ENCODE measurements around the gene OTOGL. TPM values are rescaled to one million over a fixed set of nuclear protein-coding genes. Genes with fewer than 3 reads are reported as not detected.

Gene OTOGL
- total RNA-seq, 2 donors from 2014 or later, result 0.59 to 0.74 TPM

DNA sequence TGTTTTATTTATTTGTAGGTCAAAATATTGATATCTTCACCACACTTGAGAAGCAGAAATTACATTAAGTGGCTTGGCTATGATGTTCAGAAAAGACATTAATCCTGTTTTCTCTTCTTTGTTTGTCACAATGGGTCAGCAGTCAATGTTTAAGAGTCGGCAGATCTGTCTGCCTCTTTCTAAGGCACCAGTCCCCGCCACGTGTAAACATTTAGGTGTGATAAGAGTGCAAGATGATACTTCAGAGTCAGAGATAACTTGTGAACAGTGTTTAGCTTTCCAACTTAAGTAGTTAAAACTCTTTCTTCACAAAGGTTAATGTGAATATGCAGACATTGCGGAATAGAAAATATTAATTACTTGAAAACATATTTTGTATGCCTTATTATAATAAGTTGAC, 160.9 kb downstream of the OTOGL start:
- Histone ChIP-seq H3K4me1 (replicated peaks) (no peaks in the 10 kb centered on the region), H3K36me3 (no peaks in the 10 kb centered on the region), H3K4me3 (no peak overlapping the region), H3K27me3 (replicated peaks; ENCODE audit: insufficient read depth) (no peaks in the 10 kb centered on the region), H3K27ac (no peak overlapping the region), H3K9me3 (no peaks in the 10 kb centered on the region)
- intact Hi-C loops (cut with DNase I), result loop anchor here (10.0 kb wide), 1 partner anchor 455 kb away; no protein-coding TSS in a partner anchor
- TF ChIP-seq, protein P1, sequence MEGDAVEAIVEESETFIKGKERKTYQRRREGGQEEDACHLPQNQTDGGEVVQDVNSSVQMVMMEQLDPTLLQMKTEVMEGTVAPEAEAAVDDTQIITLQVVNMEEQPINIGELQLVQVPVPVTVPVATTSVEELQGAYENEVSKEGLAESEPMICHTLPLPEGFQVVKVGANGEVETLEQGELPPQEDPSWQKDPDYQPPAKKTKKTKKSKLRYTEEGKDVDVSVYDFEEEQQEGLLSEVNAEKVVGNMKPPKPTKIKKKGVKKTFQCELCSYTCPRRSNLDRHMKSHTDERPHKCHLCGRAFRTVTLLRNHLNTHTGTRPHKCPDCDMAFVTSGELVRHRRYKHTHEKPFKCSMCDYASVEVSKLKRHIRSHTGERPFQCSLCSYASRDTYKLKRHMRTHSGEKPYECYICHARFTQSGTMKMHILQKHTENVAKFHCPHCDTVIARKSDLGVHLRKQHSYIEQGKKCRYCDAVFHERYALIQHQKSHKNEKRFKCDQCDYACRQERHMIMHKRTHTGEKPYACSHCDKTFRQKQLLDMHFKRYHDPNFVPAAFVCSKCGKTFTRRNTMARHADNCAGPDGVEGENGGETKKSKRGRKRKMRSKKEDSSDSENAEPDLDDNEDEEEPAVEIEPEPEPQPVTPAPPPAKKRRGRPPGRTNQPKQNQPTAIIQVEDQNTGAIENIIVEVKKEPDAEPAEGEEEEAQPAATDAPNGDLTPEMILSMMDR (IDR thresholded peaks at IDR 0.05), result no peak
- TF ChIP-seq POLR2A (IDR thresholded peaks at IDR 0.05) (no peak), POLR2AphosphoS5 (IDR thresholded peaks at IDR 0.05) (no peak)
- no peak for DNase-seq (ENCODE audit: low spot score)
- WGBS, result 67% methylated on average over 4 of the region's 4 CpGs

DNA sequence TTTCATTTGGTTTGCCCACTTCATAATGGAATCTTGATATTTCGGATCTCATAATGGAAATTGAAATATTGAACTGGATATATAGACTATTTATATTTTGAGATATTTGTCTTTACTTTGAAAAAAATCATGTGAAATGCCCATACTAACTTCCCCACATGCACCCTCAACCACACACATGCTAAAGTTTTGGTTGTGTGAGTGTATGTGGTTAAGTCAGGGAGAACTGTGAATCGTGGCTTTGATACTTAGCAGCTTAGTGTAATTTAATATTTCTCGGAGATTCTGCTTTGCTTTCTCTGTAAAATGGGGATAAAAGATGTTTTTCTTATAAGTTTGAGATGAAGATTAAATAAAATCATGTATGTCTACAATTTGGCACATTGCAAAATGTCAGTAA, 162.1 kb downstream of the OTOGL start:
- no peaks in the 10 kb centered on the region for H3K4me1 ChIP-seq (replicated peaks)
- no peaks in the 10 kb centered on the region for H3K27me3 ChIP-seq (replicated peaks; ENCODE audit: insufficient read depth)
- H3K36me3 ChIP-seq, result no peaks in the 10 kb centered on the region
- WGBS, result 87% methylated on average over 3 of the region's 3 CpGs
- no peaks in the 10 kb centered on the region for H3K9me3 ChIP-seq
- H3K27ac ChIP-seq, result no peak overlapping the region
- no peak overlapping the region for H3K4me3 ChIP-seq
- intact Hi-C loops (cut with DNase I), result loop anchor here (10.0 kb wide), 1 partner anchor 457 kb away; no protein-coding TSS in a partner anchor
- DNase-seq (ENCODE audit: low spot score), result no peak
- TF ChIP-seq, protein P1 (IDR thresholded peaks at IDR 0.05), result no peak
- TF ChIP-seq POLR2AphosphoS5 (IDR thresholded peaks at IDR 0.05) (no peak), POLR2A (IDR thresholded peaks at IDR 0.05) (no peak)

DNA sequence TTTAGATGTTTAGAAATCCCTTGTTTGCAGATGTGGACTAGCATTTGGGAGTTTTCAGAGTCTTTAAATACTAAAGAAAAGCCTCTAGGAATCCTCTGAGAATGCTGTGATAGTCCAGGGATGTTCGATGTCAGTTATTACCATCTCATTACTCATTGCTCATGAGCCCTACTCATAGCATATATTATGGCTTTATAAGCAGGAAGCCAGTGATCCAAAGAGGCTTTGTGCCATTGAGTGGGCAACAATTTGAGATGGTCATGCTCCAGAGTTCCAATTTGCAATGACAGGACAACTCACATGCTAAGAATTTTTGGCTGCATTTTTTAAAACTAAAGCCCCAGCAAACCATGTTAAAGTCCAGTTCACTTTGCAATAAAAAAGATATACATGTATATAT, 163.0 kb downstream of the OTOGL start:
- Histone ChIP-seq H3K4me3 (no peak overlapping the region), H3K27me3 (replicated peaks; ENCODE audit: insufficient read depth) (no peaks in the 10 kb centered on the region), H3K36me3 (no peaks in the 10 kb centered on the region), H3K27ac (no peak overlapping the region), H3K9me3 (no peaks in the 10 kb centered on the region), H3K4me1 (replicated peaks) (no peaks in the 10 kb centered on the region)
- intact Hi-C loops (cut with DNase I), result loop anchor here (10.0 kb wide), 1 partner anchor 458 kb away; no protein-coding TSS in a partner anchor
- DNase-seq (ENCODE audit: low spot score), result no peak
- WGBS, result 85% methylated on average over 1 of the region's 1 CpG
- TF ChIP-seq POLR2A (IDR thresholded peaks at IDR 0.05) (no peak), POLR2AphosphoS5 (IDR thresholded peaks at IDR 0.05) (no peak)
- TF ChIP-seq, protein P1 (IDR thresholded peaks at IDR 0.05), result no peak

DNA sequence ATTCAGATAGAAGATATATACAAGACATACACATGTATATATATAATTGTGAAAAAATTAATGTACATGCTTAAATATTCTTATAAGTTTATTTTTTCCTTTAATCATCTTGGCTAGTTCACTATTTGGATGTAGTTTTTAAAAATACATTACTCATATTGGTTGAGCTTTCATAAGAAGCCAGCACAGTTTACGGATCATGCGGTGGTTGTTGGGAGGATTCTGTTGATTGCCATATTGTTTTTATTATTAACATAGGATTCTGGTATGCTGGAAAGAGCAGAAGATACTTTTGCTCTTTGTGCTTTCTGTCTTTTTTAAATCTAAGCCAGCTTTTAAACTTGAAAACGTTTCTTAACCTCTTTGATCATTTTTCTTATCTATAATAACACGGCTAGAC, 163.4 kb downstream of the OTOGL start:
- no peaks in the 10 kb centered on the region for H3K9me3 ChIP-seq
- intact Hi-C loops (cut with DNase I), result loop anchor here (10.0 kb wide), 1 partner anchor 458 kb away; no protein-coding TSS in a partner anchor
- no peak for DNase-seq (ENCODE audit: low spot score)
- H3K27ac ChIP-seq, result no peak overlapping the region
- H3K27me3 ChIP-seq (replicated peaks; ENCODE audit: insufficient read depth), result no peaks in the 10 kb centered on the region
- WGBS, result 62% methylated on average over 4 of the region's 4 CpGs
- TF ChIP-seq POLR2AphosphoS5 (IDR thresholded peaks at IDR 0.05), result no peak
- TF ChIP-seq, protein P1 (IDR thresholded peaks at IDR 0.05), result no peak
- TF ChIP-seq POLR2A (IDR thresholded peaks at IDR 0.05), result no peak
- H3K4me1 ChIP-seq (replicated peaks), result no peaks in the 10 kb centered on the region
- H3K4me3 ChIP-seq, result no peak overlapping the region
- H3K36me3 ChIP-seq, result no peaks in the 10 kb centered on the region

DNA sequence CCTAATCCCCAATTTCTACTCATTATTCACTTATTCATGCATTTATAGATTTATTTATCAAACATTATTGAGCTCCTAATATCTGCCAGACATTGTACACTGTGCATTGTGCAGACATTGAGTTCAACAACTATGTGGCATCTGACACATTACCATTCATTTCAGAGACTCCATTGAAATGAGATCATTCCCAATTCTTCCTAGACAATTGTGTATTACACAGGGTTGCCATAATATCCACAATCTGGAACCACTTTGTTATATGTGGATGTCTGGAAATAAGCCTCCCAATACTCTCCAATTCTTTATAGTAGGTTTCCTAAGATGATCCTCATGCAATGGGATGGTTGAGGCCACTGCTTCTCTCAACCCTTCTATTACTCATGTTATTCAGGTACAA, 165.0 kb downstream of the OTOGL start:
- DNase-seq (ENCODE audit: low spot score), result no peak
- no peak for TF ChIP-seq POLR2AphosphoS5 (IDR thresholded peaks at IDR 0.05)
- TF ChIP-seq, protein P1 (IDR thresholded peaks at IDR 0.05), result no peak
- TF ChIP-seq POLR2A (IDR thresholded peaks at IDR 0.05), result no peak
- intact Hi-C loops (cut with DNase I), result loop anchor here (10.0 kb wide), 1 partner anchor 460 kb away; no protein-coding TSS in a partner anchor
- no peak overlapping the region for H3K27ac ChIP-seq
- no peaks in the 10 kb centered on the region for H3K9me3 ChIP-seq
- H3K4me3 ChIP-seq, result no peak overlapping the region
- no peaks in the 10 kb centered on the region for H3K36me3 ChIP-seq
- no peaks in the 10 kb centered on the region for H3K27me3 ChIP-seq (replicated peaks; ENCODE audit: insufficient read depth)
- H3K4me1 ChIP-seq (replicated peaks), result no peaks in the 10 kb centered on the region
